ENCODE results near the gene SPATA20.

- TF ChIP-seq CTCF (IDR thresholded peaks at IDR 0.05; ENCODE audit: low read depth, low read length) (no peak), EZH2phosphoT487 (IDR thresholded peaks at IDR 0.05; ENCODE audit: low read depth) (no peak)
These were observed 40.7 kb upstream of the SPATA20 start for GRCh38 chr17:50506298-50506697.

All from OCI-LY3 (cell line).